ENCODE results near the gene MRPS16. TPM values are rescaled to one million over a fixed set of nuclear protein-coding genes. Genes with fewer than 3 reads are reported as not detected.
A peak's percentile ranks its signal among the peaks of the same experiment; 100 is the strongest.

Gene MRPS16
- total and polyA plus RNA-seq, 9 of the 15 experiments (the other 6 are each of a cell fraction or from before 2014, with no cell fraction given), result 65.0 to 239 (median 146) TPM

DNA sequence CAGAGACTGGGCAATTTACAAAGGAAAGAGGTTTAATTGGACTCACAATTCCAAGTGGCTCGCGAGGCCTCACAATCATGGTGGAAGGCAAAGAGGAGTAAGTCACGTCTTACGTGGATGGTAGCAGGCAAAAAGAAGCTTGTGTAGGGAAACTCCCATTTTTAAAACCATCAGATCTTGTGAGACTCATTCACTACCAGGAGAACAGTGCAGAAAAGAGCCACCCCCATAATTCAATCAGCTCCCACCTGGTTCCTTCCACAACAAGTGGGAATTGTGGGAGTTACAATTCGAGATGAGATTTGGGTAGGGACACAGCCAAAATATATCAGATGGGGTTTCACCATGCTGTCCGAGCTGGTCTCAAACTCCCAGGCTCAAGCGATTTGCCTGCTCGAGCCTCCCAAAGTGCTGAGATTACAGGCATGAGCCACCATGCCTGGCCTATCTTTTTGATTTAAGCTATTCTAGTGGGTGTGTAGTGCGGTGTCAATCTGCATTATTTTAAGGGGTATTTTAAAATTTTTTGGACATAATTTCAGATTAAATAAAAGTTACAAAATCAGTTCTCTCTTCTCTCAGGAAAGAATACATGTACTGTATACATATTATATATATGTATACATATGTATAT lies 9.0 kb upstream of the MRPS16 start:
- FAIRE-seq (no peak), ATAC-seq (no peak), DNase-seq (ENCODE audit: extremely low read depth in 1 of 4, low spot score in 3 of 4) (no peak)
- H3K9me3 ChIP-seq (replicated peaks; ENCODE audit: control insufficient read depth, insufficient read depth, low read depth, low read length), result peaks cover 10% of the 10 kb centered on the region; the same call in 1 of the 2 replicates
- 84% methylated on average over 9 of the region's 9 CpGs for WGBS (ENCODE audit: insufficient coverage, low coverage, missing lambda C conversion rate)
- H3K4me2 ChIP-seq (ENCODE audit: insufficient read depth, low read length), result no peak overlapping the region
- in situ Hi-C loops (cut with MboI) (no loop called here), intact Hi-C loops (cut with micrococcal nuclease) (no loop called here)
- no peak overlapping the region for H2AFZ ChIP-seq (ENCODE audit: low read depth, low read length)
- H3K36me3 ChIP-seq (ENCODE audit: control insufficient read depth, insufficient read depth, low read length), result no peaks in the 10 kb centered on the region
- H3K79me2 ChIP-seq (ENCODE audit: control insufficient read depth, insufficient read depth, low read length), result no peaks in the 10 kb centered on the region
- no peak overlapping the region for H3K4me3 ChIP-seq
- ChIA-PET POLR2A (interaction anchor here (0.8 to 4.1 kb wide), 2 partner anchors 9 to 14 kb away, joined by 3 to 26 read pairs; partner anchors contain the start of genes DNAJC9 and MRPS16), CTCF (ENCODE audit: low intra/inter-chr PET ratio) (no interaction called here)
- H4K20me1 ChIP-seq (replicated peaks; ENCODE audit: control insufficient read depth, insufficient read depth, low read length), result no peaks in the 10 kb centered on the region
- H3K9me1 ChIP-seq (ENCODE audit: control insufficient read depth, insufficient read depth, low read length), result no peaks in the 10 kb centered on the region
- H3K9ac ChIP-seq (ENCODE audit: insufficient read depth in 1 of 2, low read depth in 2 of 2, low read length in 2 of 2), result no peak overlapping the region
- H3K4me1 ChIP-seq (replicated peaks in 1 of 2; ENCODE audit: control insufficient read depth in 2 of 2, insufficient read depth in 2 of 2, low read length in 2 of 2), result peaks cover 0 to 7% of the 10 kb centered on the region in 2 experiments; a peak in 2 of 5 replicates
- BruUV-seq (replicated peaks), result no TSS peak
- no peaks in the 10 kb centered on the region for H3K27me3 ChIP-seq (ENCODE audit: control insufficient read depth in 2 of 2, insufficient read depth in 2 of 2, low read length in 2 of 2)
- H3K27ac ChIP-seq (ENCODE audit: extremely low read depth, low read depth, low read length), result peak overlapping the region; percentile 59; the same call in 2 of the 3 replicates
- peak; percentile 59 for TF ChIP-seq ZNF175 (CRISPR knock-in tag; IDR thresholded peaks at IDR 0.05; ENCODE audit: low read depth)
- TF ChIP-seq HCFC1 (IDR thresholded peaks at IDR 0.05; ENCODE audit: low read depth, low read length), result no peak
- TF ChIP-seq ARNT (IDR thresholded peaks at IDR 0.05), result no peak
- TF ChIP-seq COPS2 (conservative IDR thresholded peaks at IDR 0.05), result no peak
- TF ChIP-seq PTTG1 (tag; IDR thresholded peaks at IDR 0.05; ENCODE audit: low read depth), result 0 out of 2 replicates have a peak, but pooled peaks have one; percentile 46
- no peak for TF ChIP-seq NR4A1 (CRISPR knock-in tag; IDR thresholded peaks at IDR 0.05)
- no peak for TF ChIP-seq NR4A1 (tag; IDR thresholded peaks at IDR 0.05)
- TF ChIP-seq GATAD2A (IDR thresholded peaks at IDR 0.05), result no peak
- TF ChIP-seq RBM14 (IDR thresholded peaks at IDR 0.05; ENCODE audit: borderline replicate concordance, insufficient read depth, low read depth, low read length), result no peak
- peak; percentile 60 for TF ChIP-seq DDX20 (tag; IDR thresholded peaks at IDR 0.05; ENCODE audit: low read depth)
- TF ChIP-seq, protein P1, sequence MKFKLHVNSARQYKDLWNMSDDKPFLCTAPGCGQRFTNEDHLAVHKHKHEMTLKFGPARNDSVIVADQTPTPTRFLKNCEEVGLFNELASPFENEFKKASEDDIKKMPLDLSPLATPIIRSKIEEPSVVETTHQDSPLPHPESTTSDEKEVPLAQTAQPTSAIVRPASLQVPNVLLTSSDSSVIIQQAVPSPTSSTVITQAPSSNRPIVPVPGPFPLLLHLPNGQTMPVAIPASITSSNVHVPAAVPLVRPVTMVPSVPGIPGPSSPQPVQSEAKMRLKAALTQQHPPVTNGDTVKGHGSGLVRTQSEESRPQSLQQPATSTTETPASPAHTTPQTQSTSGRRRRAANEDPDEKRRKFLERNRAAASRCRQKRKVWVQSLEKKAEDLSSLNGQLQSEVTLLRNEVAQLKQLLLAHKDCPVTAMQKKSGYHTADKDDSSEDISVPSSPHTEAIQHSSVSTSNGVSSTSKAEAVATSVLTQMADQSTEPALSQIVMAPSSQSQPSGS (CRISPR knock-in tag; IDR thresholded peaks at IDR 0.05), result no peak
- TF ChIP-seq MAFF (IDR thresholded peaks at IDR 0.05; ENCODE audit: low read length), result no peak
- TF ChIP-seq, protein P2, sequence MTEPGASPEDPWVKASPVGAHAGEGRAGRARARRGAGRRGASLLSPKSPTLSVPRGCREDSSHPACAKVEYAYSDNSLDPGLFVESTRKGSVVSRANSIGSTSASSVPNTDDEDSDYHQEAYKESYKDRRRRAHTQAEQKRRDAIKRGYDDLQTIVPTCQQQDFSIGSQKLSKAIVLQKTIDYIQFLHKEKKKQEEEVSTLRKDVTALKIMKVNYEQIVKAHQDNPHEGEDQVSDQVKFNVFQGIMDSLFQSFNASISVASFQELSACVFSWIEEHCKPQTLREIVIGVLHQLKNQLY (CRISPR knock-in tag; conservative IDR thresholded peaks at IDR 0.05), result no peak
- no peak for TF ChIP-seq ATF1 (CRISPR knock-in tag; IDR thresholded peaks at IDR 0.05)
- TF ChIP-seq ATF1 (tag; IDR thresholded peaks at IDR 0.05), result no peak
